Mucosa of descending colon (tissue), 3 donors: ENCODE measurements around the gene TENM4. TPM values are rescaled to one million over a fixed set of nuclear protein-coding genes. Genes with fewer than 3 reads are reported as not detected.
"Not testable (repeated sequence)": the region's sequence is repeated elsewhere in the genome, so short reads cannot be mapped to it uniquely, and the experiment has no call there.

Experiments
- ATAC-seq: fragments of 200-7000 bp; cut with Tn5 transposase; one replicate; pipeline ENCODE4 v1.9.1; 2020; ENCODE audit warnings: mild to moderate bottlenecking, moderate library complexity
- DNase-seq, 3 donors: peaks; one replicate each; pipeline ENCODE4 v3.0.0-alpha.2; 2020
- H3K36me3 ChIP-seq: fragments of 200-600 bp; one replicate; pipeline ENCODE4 v1.8.0; 2021; ENCODE audit warnings: low read depth, mild to moderate bottlenecking
- H3K4me1 ChIP-seq: fragments of 200-600 bp; one replicate; pipeline ENCODE4 v1.8.0; 2021; ENCODE audit warnings: low read depth, mild to moderate bottlenecking
- H3K4me3 ChIP-seq: fragments of 200-600 bp; one replicate; pipeline ENCODE4 v1.8.0; 2021; ENCODE audit warnings: mild to moderate bottlenecking
- H3K9me3 ChIP-seq: fragments of 200-600 bp; one replicate; pipeline ENCODE4 v1.8.0; 2021; ENCODE audit warnings: mild to moderate bottlenecking
- CTCF ChIP-seq: fragments of 200-600 bp; IDR thresholded peaks from one replicate; pipeline ENCODE4 v1.8.0; 2022; ENCODE audit warnings: antibody characterized with exemption, mild to moderate bottlenecking
- intact Hi-C, 2 donors: fragments of 100-400 bp; cut with DNase I in 1 of 2; cut with micrococcal nuclease in 1 of 2; formaldehyde crosslinking; loops; one replicate each; pipeline versions ENCODE4 v1.11.0 to v1.11.1; 2022; cut with DNase I, micrococcal nuclease
- total RNA-seq, 3 donors: library from RNA; stranded (reverse); fragmentation: NEBNext Ultra II Directional in 2 of 3; extraction: Animal tissue kit (Norgen Biotek cat#: 25700) in 2 of 3; gene quantifications; one replicate each; pipeline versions ENCODE4 v1.2.1 to v1.2.4, GENCODE V29; 2021 to 2023
- donor health status: DM: no; HTN: no; CAD: no; lungs with moderate emphysema.
- donor health status: DM: no; HTN: no; CAD: no.
- donor health status: DM: no; HTN: yes; CAD: no.

The TENM4 gene
- total RNA-seq, 3 donors from 2014 or later: 0.70 to 1.6 (median 1.2) TPM

- intact Hi-C loops: no loop called here
- DNase-seq (no peak), ATAC-seq (no peak)
- TF ChIP-seq CTCF: no peak
- no peaks in the 10 kb centered on the region for H3K4me1 ChIP-seq
- H3K36me3 ChIP-seq: no peaks in the 10 kb centered on the region
- no peaks in the 10 kb centered on the region for H3K9me3 ChIP-seq
- H3K4me3 ChIP-seq: no peak overlapping the region
Observed at GRCh38 chr11:78985663-78986062, 455.2 kb downstream of the TENM4 start.

DNA sequence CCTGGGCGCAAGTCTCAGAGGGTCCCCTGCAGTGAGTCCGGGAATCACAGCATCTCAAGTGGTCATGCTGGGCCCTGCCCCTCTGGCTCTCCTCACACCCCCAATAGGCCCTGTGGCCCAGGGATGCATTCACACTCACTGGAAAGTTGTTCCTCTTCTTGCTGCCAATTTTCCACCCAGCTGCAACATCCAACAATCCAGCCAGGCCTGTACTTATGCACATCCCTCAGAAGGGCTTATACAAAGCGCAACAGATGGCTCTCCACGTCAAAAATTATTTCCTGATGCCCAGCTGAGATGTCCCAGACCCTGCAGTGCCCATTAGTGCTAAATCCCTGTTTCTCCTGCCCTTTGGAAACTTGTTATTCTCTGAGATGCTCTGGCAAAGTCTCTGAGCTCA lies 458.4 kb downstream of the TENM4 start:
- TF ChIP-seq CTCF: no peak
- no peak for ATAC-seq
- intact Hi-C loops: no loop called here
- Histone ChIP-seq H3K4me1 (no peaks in the 10 kb centered on the region), H3K36me3 (no peaks in the 10 kb centered on the region), H3K4me3 (no peak overlapping the region), H3K9me3 (no peaks in the 10 kb centered on the region)
- DNase-seq: no peak

DNA sequence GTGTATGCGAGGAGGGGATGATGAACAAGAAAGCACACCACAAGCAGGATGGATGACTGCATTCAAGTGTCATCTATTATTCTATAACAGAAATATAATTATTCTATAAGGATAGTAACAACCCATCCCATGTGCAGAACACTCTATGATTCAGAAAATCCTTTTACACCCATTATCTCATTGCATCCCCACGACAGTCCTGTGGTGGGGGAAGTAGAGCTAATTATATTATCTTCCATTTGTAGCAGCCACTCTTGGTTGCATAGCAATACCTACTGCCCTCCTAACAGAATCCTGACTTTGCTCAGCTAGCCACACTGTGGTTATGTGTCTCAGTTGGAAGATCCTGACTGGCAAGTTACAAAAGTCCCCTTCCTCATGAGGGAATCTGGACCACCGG lies 459.7 kb downstream of the TENM4 start:
- no peak overlapping the region for H3K4me3 ChIP-seq
- TF ChIP-seq CTCF: no peak
- H3K4me1 ChIP-seq: no peaks in the 10 kb centered on the region
- no peaks in the 10 kb centered on the region for H3K36me3 ChIP-seq
- H3K9me3 ChIP-seq: no peaks in the 10 kb centered on the region
- no peak for ATAC-seq
- DNase-seq: no peak
- intact Hi-C loops: no loop called here

GRCh38 chr11:78978831-78979230 lies 462.0 kb downstream of the TENM4 start:
- no peak for DNase-seq
- H3K4me3 ChIP-seq: no peak overlapping the region
- no peaks in the 10 kb centered on the region for H3K9me3 ChIP-seq
- H3K36me3 ChIP-seq: no peaks in the 10 kb centered on the region
- H3K4me1 ChIP-seq: no peaks in the 10 kb centered on the region
- intact Hi-C loops: no loop called here
- TF ChIP-seq CTCF: no peak
- no peak for ATAC-seq

DNA sequence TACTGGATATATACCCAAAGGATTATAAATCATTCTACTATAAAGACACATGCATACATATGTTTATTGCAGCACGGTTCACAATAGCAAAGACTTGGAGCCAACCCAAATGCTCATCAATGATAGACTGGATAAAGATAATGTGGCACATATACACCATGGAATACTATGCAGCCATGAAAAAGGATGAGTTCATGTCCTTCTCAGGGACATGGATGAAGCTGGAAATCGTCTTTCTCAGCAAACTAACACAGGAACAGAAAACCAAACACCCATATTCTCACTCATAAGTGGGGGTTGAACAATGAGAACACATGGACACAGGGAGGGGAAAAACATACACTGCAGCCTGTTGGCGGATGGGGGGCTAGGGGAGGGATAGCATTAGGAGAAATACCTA lies 463.0 kb downstream of the TENM4 start:
- H3K4me3 ChIP-seq, intact Hi-C loops, DNase-seq, H3K4me1 ChIP-seq, ATAC-seq, H3K9me3 ChIP-seq, H3K36me3 ChIP-seq: not testable (repeated sequence)

- no peaks in the 10 kb centered on the region for H3K36me3 ChIP-seq
- H3K9me3 ChIP-seq: no peaks in the 10 kb centered on the region
- TF ChIP-seq CTCF: no peak
- ATAC-seq: no peak
- DNase-seq: no peak
- intact Hi-C loops: no loop called here
- H3K4me1 ChIP-seq: no peaks in the 10 kb centered on the region
- H3K4me3 ChIP-seq: no peak overlapping the region
Observed at GRCh38 chr11:78977009-78977408, 463.8 kb downstream of the TENM4 start.
